HuH-7.5 (cell line): Measurements from ENCODE around the gene ADAMTS2.

ENCODE experiments used
- DNase-seq: peaks from one replicate; pipeline ENCODE4 v3.0.0; 2011; ENCODE audit warnings: low spot score

The ADAMTS2 gene

GRCh38 chr5:179254638-179255271, 90.5 kb downstream of the ADAMTS2 start:
- no peak for DNase-seq

- DNase-seq = no peak
Observed at GRCh38 chr5:179253730-179254129, 91.5 kb downstream of the ADAMTS2 start.

GRCh38 chr5:179251276-179251969, 93.8 kb downstream of the ADAMTS2 start:
- no peak for DNase-seq

- no peak for DNase-seq
Observed at GRCh38 chr5:179250561-179251225, 94.6 kb downstream of the ADAMTS2 start.

- DNase-seq = no peak
Observed at GRCh38 chr5:179246227-179246626, 99.0 kb downstream of the ADAMTS2 start.

GRCh38 chr5:179245031-179245430, 100.2 kb downstream of the ADAMTS2 start:
- DNase-seq = no peak

GRCh38 chr5:179244044-179244443, 101.2 kb downstream of the ADAMTS2 start:
- no peak for DNase-seq

- no peak for DNase-seq
Observed at GRCh38 chr5:179243333-179243732, 101.9 kb downstream of the ADAMTS2 start.

- no peak for DNase-seq
Observed at GRCh38 chr5:179242676-179243075, 102.6 kb downstream of the ADAMTS2 start.

GRCh38 chr5:179241764-179242370, 103.4 kb downstream of the ADAMTS2 start:
- no peak for DNase-seq

- DNase-seq = no peak
Observed at GRCh38 chr5:179241175-179241574, 104.1 kb downstream of the ADAMTS2 start.

GRCh38 chr5:179240561-179240960, 104.7 kb downstream of the ADAMTS2 start:
- no peak for DNase-seq

- no peak for DNase-seq
Observed at GRCh38 chr5:179239256-179240135, 105.8 kb downstream of the ADAMTS2 start.

GRCh38 chr5:179238628-179238970, 106.7 kb downstream of the ADAMTS2 start:
- DNase-seq = no peak

- DNase-seq = no peak
Observed at GRCh38 chr5:179237770-179238627, 107.3 kb downstream of the ADAMTS2 start.

GRCh38 chr5:179235416-179236400, 109.6 kb downstream of the ADAMTS2 start:
- no peak for DNase-seq

GRCh38 chr5:179234563-179235135, 110.6 kb downstream of the ADAMTS2 start:
- DNase-seq = no peak

GRCh38 chr5:179233909-179234562, 111.2 kb downstream of the ADAMTS2 start:
- DNase-seq = no peak
